ENCODE data around the gene APAF1.

Gene APAF1

DNA sequence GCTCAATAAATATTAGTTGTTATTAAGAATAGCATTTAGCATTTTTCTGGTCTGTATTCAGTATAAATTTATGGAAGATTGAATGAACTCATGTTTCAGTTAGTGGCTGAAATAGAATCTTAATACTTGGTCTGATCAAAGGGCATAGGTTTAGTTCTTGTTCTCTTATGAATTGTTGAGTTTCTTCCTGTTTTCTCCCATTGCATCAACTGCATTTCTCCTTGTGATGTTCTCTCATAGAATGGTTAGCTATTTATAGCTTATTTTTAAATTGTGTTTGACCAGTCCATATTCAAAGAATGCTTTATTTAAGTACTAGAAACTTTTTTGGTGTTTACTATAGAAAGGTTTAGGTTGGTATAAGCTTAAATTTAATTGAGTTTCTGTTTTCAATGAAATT, 29.8 kb downstream of the APAF1 start:
- no peak for DNase-seq

- DNase-seq, result no peak
These were observed 33.3 kb downstream of the APAF1 start for GRCh38 chr12:98678236-98678945.

DNA sequence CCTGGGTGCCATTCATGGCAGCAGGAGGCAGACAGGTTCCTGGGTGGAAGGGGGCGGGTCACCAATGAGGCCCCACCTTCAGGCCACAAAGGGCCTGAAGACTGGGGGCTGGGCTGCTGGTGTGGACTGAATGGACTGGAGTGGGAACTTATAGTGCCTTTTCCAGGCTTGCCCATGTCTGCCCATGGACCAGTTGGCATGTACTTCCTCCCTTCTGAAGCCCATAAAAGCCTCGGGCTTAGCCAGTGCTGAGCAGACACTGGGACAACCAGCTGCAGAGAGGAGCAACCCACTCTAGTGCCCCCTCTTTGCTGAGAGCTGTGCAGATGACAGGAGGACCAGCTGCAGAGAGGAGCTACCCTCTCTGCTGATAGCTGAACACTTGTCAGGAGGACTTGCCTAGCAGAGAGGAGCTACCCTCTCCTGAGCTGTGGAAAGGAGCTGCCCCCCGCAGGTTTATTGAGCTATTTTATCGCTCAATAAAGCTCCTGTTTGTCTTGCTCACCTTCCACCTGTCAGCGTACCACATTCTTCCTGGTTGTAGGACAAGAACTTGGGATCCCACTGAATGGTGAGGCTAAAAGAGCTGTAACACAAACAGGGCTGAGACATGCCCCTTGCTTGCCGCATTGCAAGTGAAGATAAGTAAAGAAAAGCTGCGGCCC, 34.0 kb downstream of the APAF1 start:
- DNase-seq, result no peak

DNA sequence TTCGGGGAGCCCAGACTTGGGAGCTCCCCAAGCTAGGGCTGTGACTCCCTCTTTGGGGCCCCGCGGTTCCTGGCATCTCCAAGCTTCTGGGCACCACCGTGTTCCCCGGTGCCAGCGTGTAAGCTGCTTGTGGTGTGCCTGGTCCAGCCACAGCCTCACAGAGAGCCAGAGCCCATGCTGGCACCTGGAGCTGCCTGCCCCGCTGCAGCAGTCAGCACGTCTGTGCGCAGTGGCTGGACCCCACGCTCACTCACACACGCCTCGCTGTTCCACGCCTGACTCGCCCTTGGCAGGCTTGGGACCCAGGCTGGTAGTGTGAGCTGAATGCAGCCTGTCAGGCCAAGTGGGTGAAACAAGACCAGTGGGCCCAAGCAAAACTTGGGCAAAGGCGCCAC, 34.5 kb downstream of the APAF1 start:
- DNase-seq, result no peak

DNA sequence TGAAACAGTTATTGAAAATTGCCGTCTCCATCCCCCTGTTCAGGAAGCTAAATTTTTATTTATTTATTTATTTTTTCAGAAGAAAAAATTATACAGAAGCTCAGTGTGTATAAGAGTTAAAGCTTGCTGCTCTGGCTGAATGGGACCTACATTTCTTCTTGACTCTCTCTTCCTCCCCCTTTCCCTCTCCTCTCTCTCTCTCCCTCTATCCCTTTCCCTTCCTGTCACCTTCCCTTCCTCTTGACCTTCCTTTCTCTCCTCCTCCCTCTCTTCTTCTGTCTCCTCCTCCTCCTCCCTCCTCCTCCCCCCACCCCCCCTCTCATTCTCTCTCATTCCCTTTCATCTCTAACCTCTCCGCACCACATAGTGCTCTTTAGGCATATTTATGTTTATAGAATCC, 39.1 kb downstream of the APAF1 start:
- DNase-seq, result no peak

DNA sequence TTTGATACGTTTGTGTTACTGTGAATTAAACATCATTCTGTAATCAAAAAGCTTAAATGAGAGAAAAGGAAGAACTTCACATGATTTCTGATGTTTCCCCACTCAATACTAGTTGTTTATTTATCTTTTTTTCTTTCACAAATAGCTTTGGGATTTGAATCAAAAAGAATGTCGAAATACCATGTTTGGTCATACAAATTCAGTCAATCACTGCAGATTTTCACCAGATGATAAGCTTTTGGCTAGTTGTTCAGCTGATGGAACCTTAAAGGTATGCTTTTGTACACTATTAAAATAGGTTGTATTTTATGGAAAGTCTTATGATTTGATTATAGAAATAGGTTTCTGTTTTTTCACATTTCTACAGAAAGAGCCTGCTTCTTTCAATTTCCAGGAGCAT, 41.5 kb downstream of the APAF1 start:
- DNase-seq, result no peak

- no peak for DNase-seq
These were observed 46.3 kb downstream of the APAF1 start for GRCh38 chr12:98691351-98691750.

DNA sequence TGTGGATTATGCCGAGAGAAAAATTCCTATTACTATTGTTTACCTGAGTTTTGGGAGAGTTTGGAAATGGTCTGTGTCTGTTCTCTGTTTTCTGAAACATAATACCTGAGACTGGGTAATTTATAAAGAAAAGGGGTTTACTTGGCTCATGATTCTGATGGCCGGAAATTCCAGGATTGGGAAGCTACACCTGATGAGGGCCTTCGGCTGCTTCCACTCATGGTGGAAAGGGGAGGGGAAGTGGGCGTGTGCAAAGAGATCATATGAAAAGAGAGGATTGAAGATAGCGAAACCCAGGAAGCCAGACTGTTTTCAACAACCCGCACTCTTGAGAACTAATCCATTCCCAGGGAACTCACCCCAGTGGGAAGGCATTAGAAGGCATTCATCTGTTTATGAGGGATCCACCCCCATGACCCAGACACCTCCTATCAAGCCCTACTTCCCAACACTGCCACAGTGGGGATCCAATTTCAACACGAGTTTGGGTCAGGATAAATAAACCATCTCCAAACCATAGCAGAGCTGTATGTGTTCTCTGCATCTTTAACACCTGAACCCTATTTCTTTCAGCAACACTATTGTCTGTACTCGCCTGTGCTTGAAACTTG, 51.1 kb downstream of the APAF1 start:
- DNase-seq, result no peak

DNA sequence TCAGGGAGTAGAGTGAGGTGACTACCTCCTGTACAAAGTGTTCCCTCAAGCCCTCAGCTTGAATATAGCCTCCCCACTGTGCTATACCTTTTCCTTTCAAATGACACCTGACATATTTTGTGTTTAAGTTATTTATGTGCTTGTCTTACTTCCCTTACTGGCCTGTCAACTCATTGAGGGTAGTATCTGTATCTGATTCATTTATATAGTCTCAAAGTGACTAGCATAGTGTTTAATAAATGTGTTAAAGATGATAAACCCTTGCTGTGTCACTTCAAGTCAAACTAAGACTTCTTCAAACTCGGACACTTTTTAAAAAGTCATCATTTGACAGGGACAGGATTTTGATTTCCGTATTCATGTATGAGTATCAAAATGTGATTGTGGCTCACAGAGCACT, 52.1 kb downstream of the APAF1 start:
- no peak for DNase-seq

DNA sequence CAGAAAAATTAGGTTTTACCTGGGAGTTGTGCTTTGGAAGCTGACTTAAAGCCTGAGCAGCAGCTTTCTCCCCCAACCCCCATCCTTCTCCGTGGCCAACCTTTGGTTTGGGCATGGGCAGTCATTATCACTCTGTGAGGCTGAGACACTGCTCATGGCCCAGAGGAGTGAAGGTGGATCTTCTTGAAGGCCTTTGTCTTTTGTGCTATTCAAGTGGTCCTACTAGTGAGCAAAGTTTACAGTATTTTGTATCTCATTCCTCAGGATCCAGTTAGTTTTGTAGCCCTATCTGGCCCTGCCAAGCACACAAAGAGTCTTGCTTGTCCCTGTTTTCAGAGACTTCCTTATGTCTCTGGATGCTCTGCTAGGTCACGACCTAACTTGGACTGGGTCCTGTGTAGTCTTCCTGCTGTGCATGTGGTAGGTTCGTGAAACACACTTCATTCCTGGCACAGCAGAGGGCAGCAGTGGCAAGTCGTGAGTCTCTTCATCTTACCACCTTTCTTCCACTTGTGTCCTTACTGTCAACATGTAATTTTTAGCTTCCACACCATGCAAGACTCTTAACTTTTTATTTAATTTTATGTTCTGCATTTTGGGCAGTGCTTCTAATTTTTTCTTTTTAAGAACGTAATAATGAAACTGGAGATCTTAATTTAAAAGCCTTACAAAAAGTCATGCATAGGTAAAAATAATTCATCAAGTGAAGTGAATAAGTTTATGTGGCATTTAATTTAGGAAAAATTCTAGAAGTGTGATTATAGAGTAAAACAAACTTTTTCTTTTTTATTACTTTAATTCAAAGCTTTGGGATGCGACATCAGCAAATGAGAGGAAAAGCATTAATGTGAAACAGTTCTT, 53.7 kb downstream of the APAF1 start:
- DNase-seq, result no peak

- no peak for DNase-seq
These were observed 54.5 kb downstream of the APAF1 start for GRCh38 chr12:98699586-98699985.

DNA sequence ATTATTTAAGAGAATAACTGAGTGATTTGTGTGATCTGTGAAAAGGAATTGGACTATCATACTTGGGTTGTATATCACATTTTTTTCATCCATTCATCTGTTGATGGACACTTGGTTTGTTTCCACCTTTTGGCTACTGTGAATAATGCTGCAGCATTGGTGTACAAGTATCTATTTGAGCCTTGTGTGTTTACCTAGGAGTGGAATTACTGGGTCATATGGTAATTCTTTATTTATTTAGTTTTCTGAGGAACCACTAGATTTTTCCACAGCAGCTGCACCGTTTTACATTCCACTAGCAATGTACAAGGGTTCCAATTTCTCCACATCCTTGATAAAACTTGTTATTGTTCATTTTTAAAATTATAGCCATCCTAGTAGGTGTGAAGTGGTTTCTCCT, 56.1 kb downstream of the APAF1 start:
- DNase-seq, result no peak

GRCh38 chr12:98709022-98709421, 63.9 kb downstream of the APAF1 start:
- no peak for DNase-seq

- DNase-seq, result no peak
These were observed 69.3 kb downstream of the APAF1 start for GRCh38 chr12:98714426-98714825.

GRCh38 chr12:98719515-98720504, 74.7 kb downstream of the APAF1 start:
- no peak for DNase-seq

DNA sequence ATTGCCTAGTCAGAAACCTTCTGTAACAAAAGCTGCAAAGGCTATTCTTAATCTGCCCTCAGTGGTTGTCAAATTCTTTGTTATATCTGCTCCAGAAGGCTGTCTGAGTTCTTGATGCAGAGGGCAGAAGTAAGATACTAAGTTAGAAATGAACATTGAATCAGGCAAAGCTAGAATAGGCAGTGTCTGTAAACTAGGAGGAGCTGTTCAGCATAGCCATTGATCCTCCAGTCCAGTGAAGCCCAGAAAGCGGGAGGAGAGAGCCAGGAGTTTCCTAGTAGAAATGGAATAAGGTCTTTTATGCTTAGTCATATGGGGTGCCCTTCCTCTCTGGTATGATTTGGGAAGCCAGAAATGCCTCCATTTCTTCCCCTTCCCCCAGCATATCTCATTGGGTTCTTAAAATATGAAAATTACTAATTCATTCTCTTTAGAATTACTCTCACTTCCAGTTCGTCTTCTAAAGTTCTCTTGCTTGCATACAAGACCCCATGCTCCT, 76.2 kb downstream of the APAF1 start:
- DNase-seq, result no peak

GRCh38 chr12:98724384-98725155, 79.5 kb downstream of the APAF1 start:
- DNase-seq, result no peak

DNA sequence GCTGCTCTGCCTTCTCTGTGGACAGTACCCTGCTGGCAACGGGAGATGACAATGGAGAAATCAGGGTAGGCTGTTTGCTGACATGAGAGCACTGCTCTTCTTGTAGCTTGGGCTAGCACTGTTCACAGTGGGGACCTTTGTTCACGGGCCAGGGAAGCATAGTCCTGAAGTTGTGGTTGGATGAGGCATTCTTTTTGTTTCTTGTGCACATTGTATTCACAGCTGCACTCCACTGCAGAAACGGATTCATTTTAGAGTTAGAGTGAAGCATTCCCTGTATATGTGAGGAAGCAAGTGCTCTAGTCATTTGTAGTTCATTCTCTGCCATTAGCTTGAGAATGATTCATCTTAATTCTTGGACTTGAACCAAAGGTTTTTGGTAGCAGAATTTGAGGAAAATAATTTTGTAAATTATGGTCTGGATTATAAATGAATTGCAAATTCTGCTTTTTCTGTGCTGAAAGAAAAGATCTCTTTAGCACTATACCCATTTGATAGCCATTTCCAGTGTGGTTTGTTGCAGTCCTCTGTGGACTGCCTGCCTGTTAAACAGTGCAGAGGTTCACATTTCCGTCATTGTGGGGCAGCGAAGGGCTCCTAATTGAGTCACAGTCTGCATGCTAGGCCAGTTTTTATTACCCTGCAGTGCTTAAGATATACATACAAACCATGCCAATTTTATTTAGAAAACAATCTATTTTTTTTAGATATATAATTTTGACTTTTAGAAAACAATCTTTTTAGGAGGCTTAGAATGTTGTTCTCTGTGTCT, 80.6 kb downstream of the APAF1 start:
- no peak for DNase-seq

DNA sequence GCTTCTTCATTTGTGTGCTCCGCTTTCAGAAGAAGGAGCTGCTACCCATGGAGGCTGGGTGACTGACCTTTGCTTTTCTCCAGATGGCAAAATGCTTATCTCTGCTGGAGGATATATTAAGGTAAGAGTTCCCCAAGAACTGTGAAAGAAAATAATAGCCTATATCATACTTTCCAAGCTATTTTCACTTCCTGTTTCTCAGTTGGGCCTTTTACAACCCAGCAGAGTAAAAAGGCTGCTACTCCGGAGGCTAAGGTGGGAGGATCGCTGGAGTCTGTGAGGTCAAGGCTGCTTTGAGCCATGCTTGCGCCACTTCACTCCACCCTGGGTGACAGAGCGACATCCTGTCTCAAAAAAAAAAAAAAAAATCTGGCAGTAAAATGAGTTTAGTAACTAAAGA, 82.1 kb downstream of the APAF1 start:
- DNase-seq, result no peak

- DNase-seq, result no peak
These were observed 85.3 kb downstream of the APAF1 start for GRCh38 chr12:98730412-98730811.

All from T-helper 9 cell (primary cell).